ENCODE data around the gene COLEC12.

The COLEC12 gene

GRCh38 chr18:477565-477964, 22.9 kb downstream of the COLEC12 start:
- no peak for DNase-seq (ENCODE audit: extremely low read depth, low read depth)
- peak; percentile 17 for TF ChIP-seq CTCF (IDR thresholded peaks at IDR 0.05; ENCODE audit: low read depth, low read length, missing control alignments)
- H3K4me3 ChIP-seq (replicated peaks; ENCODE audit: low read depth, low read length) = no peak overlapping the region

- no peak for TF ChIP-seq CTCF (IDR thresholded peaks at IDR 0.05; ENCODE audit: low read depth, low read length, missing control alignments)
- H3K4me3 ChIP-seq (replicated peaks; ENCODE audit: low read depth, low read length) = no peak overlapping the region
- no peak for DNase-seq (ENCODE audit: extremely low read depth, low read depth)
Measured at GRCh38 chr18:476251-476664, 24.2 kb downstream of the COLEC12 start.

- DNase-seq (ENCODE audit: extremely low read depth, low read depth) = peak; percentile 85
- TF ChIP-seq CTCF (IDR thresholded peaks at IDR 0.05; ENCODE audit: low read depth, low read length, missing control alignments) = no peak
- no peak overlapping the region for H3K4me3 ChIP-seq (replicated peaks; ENCODE audit: low read depth, low read length)
Measured at GRCh38 chr18:475202-476031, 25.1 kb downstream of the COLEC12 start.

GRCh38 chr18:474416-474815, 26.1 kb downstream of the COLEC12 start:
- no peak overlapping the region for H3K4me3 ChIP-seq (replicated peaks; ENCODE audit: low read depth, low read length)
- DNase-seq (ENCODE audit: extremely low read depth, low read depth) = no peak
- TF ChIP-seq CTCF (IDR thresholded peaks at IDR 0.05; ENCODE audit: low read depth, low read length, missing control alignments) = no peak

- DNase-seq (ENCODE audit: extremely low read depth, low read depth) = no peak
- no peak overlapping the region for H3K4me3 ChIP-seq (replicated peaks; ENCODE audit: low read depth, low read length)
- no peak for TF ChIP-seq CTCF (IDR thresholded peaks at IDR 0.05; ENCODE audit: low read depth, low read length, missing control alignments)
Measured at GRCh38 chr18:473802-474201, 26.7 kb downstream of the COLEC12 start.

GRCh38 chr18:471716-472115, 28.8 kb downstream of the COLEC12 start:
- TF ChIP-seq CTCF (IDR thresholded peaks at IDR 0.05; ENCODE audit: low read depth, low read length, missing control alignments) = no peak

More at GRCh38 chr18:471716-472115, 28.8 kb downstream of the COLEC12 start:
- DNase-seq (ENCODE audit: extremely low read depth, low read depth) = no peak
- no peak overlapping the region for H3K4me3 ChIP-seq (replicated peaks; ENCODE audit: low read depth, low read length)

Data from HFF-Myc (cell line).